ENCODE data around the gene NOC4L.

NOC4L gene

DNA sequence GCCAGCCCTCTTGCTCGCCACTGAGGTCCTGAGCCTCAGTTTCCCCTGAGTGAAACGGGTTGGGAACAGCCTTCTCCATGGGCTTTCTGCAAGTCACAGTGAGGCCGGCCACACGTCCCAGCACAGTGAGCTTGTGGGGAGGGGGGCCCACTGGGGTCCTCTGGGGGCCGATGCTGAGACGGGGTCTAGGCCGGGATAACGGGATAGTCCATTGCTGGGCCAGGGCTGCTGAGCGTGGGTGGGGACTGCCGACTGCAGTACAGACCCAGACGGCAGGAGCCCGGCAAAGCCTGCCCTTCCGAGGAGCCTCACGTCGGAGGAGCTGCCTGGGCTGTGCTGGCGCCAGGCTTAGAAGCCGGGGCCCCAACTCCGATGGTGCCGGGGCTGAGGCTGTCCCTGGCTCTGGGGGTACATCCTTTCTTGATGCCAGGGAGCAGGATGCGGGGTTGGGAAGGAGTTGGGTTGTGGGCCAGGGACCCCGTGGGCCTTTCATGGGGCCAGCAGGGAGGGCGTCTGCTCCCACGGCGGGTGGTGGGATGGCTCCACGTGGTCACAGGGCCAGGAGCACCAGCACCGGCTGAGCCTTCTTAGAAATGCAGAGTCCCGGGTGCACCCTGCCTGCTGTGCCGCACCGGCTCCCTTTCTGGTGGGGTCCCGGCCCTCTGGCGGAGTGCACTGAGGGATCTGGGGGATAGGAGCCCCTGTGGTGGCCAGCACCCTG lies 24.2 kb downstream of the NOC4L start:
- no peak for DNase-seq (ENCODE audit: low read depth in 2 of 3, low spot score in 1 of 3)

DNA sequence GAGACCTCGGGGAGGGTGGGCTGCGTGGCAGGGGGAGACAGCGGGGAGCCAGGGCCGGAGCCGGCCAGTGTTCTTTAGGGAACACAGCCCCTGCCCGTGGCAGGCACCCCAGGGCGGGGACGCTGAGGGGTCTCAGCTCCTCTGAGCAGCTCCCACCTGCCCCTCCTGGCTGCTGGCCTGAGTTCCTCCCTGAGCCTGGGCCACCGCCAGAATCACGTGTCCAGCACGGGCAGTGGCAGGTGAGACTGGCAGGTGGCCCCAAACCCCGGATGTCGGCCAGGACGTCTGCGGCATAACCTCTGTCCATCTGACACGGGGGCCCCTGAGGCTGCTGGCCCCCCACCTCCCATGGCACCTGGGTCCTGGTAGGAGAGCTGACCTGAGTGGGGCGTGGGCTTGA lies 25.1 kb downstream of the NOC4L start:
- no peak for DNase-seq (ENCODE audit: low read depth in 2 of 3, low spot score in 1 of 3)

DNA sequence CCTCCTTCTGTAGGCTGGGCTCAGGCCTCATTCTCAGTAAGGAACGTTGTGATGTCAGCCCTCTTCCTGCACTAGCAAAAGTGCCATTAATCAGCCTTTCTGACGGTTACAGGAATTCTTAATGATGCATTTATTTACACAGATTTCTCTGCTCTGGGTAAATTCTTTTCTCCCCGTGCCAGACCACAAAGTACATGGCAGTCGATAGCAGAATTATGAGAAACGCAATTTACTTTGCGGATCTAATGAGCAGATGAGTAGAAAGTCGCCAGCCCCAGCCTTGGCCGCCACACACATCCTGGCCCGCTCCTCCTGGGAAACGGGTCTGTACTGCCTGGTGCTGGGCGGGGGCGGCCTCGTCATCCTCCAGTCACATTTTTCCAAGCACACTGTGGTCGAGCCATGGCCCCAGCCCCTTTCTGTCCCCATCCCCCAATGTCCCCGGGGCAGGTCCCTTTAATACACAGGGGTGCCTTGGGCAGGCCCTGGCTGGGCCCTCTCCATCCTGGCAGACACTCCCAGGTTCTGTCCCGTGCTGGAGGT lies 25.9 kb downstream of the NOC4L start:
- no peak for DNase-seq (ENCODE audit: low read depth in 2 of 3, low spot score in 1 of 3)

GRCh38 chr12:132170637-132171292 lies 26.5 kb downstream of the NOC4L start:
- DNase-seq (ENCODE audit: low read depth in 2 of 3, low spot score in 1 of 3) = no peak

GRCh38 chr12:132171293-132171967 lies 27.2 kb downstream of the NOC4L start:
- DNase-seq (ENCODE audit: low read depth in 2 of 3, low spot score in 1 of 3) = no peak

DNA sequence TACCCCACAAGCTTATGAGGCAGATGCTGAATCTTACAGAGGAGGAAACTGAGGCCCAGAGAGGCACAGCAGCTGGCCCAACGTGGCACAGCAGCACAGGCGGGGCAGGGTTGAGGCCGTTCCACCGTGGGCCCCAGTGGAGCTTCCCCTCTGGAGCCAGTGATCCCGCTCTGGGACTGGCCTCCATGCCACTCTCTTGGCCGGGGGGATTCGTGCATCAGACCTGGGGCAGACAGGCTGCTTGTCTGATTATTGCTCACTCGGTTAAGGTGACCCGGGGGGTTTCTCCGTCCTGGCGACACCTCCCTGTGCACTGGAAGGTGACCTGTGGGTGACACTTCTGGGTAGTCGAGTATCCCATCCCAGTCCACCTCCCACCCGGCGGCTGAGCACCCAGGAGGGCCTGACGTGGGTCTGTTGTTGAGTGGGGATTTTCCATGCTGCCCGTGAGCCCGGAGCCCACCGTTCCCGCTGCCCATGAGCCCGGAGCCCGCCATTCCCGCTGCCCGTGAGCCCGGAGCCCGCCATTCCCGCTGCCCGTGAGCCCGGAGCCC lies 27.8 kb downstream of the NOC4L start:
- DNase-seq (ENCODE audit: low read depth in 2 of 3, low spot score in 1 of 3) = no peak

GRCh38 chr12:132172619-132173018 lies 28.4 kb downstream of the NOC4L start:
- DNase-seq (ENCODE audit: low read depth in 2 of 3, low spot score in 1 of 3) = no peak

- DNase-seq (ENCODE audit: low read depth in 2 of 3, low spot score in 1 of 3) = no peak
These were observed 29.1 kb downstream of the NOC4L start for GRCh38 chr12:132173135-132174014.

DNA sequence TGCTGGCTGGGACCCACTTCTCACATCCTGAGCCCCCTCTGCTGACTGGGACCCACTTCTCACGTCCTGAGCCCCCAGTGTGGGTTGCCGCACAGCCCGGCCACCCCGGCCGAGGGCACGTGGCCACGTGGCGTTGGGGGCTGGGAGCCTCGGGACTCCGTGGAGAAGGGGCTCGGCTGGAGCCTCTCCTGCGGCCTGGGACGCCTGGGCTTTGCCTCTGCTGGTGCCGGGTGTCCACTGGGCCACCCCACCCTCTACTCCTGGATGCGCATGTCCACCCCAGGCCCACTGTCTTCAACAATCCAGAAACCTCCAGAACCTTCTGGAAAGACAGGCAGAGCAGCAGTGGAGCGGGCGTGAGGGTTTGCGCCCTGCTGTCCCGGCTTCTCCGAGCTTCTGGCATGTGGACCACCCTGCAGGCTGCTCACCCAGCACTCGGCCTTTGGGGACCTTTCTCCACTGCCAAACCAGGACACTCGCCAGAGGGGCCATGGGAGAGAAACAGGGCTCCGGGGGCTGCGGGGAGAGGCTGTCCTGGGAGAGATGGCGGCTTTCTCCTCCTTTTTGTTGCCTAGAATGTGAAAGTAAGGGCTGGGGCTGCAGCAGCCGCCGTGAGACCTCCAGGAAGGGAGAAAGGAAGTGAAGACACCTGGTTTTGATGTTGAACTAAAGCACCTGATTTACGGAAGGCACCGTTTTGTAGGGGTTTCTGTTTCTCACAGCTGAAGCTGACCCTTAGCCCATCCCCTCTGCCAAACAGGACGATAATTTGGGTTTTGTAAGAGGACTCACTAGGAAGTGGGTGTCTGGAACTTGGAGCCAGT lies 30.0 kb downstream of the NOC4L start:
- DNase-seq (ENCODE audit: low read depth in 2 of 3, low spot score in 1 of 3) = no peak

DNA sequence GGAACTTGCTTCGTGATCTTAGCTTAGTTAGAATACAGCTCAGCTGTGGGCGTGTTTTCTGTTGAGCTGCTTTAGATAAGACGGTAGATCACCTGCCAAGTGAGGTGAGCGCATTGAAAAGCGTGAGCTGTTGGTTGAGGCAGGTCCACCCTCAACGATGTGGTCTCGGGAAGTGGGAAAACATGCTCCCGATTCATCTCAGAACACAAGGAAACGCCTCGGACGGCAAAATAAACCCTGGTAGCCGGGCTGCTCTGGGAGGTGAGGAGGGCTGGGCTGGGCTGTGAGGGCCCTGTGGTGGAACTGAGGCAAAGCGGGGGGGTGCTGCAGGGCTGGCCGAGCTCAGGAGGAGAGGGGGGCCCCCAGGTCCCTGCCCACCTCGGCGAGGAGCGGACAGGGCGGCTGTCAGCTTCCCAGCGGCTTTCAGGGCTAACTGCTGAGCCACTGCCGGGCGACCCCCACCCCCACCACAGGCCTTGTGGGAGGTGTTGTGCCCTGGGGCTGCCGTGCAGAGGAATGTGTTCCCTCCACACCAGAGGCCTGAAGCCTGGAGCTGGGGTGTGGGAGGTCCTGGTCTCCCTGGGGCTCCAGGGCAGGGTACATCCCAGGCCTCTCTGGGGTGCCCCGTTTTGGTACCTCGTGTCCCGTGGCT lies 30.7 kb downstream of the NOC4L start:
- no peak for DNase-seq (ENCODE audit: low read depth in 2 of 3, low spot score in 1 of 3)

- no peak for DNase-seq (ENCODE audit: low read depth in 2 of 3, low spot score in 1 of 3)
These were observed 31.5 kb downstream of the NOC4L start for GRCh38 chr12:132175496-132176384.

DNA sequence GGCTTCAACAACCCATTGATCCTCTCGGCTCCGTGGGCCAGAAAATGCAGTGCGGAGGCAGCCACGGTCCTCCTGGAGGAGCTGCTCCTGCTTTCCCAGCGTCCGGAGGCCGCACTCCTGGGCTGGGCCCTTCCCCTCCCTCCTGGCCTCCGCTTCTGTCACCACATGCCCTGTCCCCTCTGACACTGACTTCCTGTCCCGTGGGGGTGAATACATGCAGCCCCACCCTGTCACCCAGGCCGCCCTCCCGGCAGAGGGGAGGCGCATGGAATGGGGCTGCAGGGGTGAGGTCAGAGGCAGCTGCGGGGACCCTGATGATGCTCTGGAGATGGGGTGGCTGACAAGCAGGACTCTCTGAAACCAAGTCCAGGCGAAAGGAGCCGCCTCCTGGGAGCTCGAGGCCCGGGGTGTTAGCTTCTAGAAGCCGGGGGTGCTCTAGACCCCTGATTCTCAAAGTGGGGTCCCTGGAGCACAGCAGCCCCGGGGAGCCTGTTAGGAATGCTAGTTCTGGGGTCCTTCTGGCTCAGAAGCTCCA lies 32.2 kb downstream of the NOC4L start:
- no peak for DNase-seq (ENCODE audit: low read depth in 2 of 3, low spot score in 1 of 3)

DNA sequence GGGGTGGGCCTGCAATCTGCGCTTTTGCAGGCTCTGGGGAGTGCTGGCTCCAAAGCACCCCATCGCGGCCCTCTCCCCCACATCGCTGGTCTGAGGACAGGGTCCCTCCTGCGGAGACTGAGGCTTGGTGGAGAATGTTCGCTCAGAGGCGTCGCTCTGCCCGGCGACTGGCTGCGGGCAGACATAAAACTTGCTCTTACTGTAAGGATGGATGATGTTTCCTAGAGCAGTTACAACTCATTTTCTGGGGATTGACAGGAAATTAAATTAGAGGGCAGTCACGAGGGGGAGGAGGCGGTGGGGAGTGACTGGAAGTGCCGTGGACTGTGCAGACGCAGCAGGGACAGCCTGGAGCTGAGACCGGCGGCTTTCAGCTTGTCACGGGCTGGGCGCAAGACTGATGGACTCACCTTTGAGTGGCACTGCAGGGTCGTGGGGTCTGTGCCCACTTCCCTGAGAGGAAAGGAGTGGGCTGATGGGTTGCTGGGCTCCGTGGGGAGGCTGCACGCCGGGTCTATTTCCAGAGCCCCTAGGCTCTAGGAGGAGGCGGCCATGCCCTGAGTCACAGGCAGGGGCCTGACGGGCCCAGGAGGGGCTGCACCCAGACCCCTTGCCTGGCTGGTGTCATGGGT lies 32.8 kb downstream of the NOC4L start:
- no peak for DNase-seq (ENCODE audit: low read depth in 2 of 3, low spot score in 1 of 3)

DNA sequence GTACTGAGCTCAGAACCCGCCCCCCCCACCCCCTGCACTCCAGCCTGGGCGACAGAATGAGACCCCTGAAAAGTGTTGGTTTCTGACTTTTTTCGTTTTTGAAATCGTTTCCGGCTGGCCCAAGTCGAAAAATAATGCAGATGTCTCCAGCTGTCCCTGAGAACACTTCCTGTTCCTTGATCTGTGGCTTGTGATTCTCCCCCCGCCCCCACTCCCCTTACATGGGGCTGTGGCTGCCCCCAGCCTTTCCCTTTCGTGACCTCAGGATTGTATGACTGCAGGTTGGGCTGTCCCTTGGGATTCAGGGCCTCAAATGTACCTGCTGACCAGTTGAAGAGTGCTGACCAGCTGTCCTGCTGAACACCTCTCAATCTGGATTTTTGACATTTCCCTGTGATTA lies 34.1 kb downstream of the NOC4L start:
- DNase-seq (ENCODE audit: low read depth in 2 of 3, low spot score in 1 of 3) = no peak

DNA sequence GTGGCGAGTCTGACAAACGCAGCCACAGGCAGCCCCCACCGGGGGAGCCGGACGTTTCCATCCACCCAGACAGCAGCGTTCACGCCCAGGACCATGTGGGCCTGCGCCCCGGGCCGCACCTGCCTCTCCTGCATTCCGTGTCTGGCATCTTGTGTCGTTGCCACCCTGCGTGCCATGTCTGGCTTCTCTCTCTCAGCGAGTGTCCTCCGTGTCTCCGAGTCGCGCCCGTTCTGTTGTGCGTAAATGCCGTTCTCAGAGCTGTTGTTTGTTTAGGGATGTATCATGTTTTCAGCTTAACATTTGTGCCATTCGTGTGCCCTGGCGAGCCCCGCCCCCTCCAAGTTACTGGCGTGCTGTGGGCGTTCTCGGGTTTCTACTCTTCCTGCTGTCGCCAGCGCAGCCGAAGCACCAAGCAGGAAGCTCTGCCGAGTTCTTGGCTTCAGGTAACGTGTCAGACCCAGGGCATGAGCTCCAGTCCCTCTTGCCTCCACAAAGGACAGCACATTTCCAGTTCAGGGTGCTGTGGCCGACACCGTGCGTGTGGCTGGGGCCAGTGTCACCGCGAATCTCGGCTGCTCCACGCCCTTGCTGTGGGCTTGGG lies 34.6 kb downstream of the NOC4L start:
- DNase-seq (ENCODE audit: low read depth in 2 of 3, low spot score in 1 of 3) = peak in 1 of 3 donors; percentile 27

DNA sequence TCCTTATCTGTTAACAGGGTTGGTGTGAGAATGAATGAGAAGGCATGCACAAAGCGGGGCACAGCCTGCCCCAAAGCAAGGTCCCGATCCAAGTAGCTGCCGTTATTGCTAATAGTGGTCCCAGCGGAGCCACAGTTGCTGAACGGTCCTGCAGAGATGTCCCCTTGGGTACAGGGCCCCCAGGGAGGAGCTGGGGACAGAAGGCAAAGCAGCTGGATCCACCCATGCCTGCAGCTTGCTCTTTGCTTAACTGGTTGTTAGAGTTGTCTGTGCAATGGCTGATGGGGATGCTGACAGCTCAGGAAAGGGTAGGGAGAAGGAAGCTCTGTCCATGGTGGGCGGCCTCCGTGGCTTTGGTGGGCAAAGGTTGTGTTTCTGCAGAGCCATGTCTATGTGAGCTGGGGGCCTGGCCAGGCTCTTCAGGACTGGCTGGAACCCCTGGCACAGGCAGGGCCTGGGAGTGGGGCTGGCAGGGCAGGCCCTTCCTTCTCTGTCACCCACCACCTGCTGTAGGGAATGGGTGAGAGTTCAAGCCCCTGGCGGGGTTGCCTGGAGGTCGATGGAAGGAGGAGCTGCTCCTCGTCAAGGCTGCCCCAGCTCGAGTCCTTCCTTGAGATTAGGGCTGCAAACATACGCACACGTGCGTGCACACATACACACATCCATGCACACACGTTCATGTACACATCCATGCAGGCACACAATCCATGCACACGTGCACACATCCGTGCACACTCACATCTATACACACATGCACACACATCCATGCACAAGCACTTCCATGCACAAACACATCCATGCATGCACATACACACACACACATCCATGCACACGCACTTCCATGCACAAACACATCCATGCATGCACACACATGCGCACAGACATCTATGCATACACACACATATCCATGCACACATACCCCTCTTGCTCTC lies 35.4 kb downstream of the NOC4L start:
- DNase-seq (ENCODE audit: low read depth in 2 of 3, low spot score in 1 of 3) = no peak
